BLaER1 treated with 17β-estradiol and CSF1 and Interleukin-3, amounts not matched to agents 10 nM and 100 nM (cell line): ENCODE measurements around the gene DENND6B.

Experiments used
- H3K27ac ChIP-seq, 11 experiments: shearing (Covaris generic); formaldehyde crosslinking; 2 replicates each; pipeline ENCODE4 v1.8.1; 2022
- H3K27me3 ChIP-seq, 11 experiments: shearing (Covaris generic); formaldehyde crosslinking; 2 replicates each; pipeline ENCODE4 v1.8.1; 2022
- H3K36me3 ChIP-seq, 11 experiments: shearing (Covaris generic); formaldehyde crosslinking; 2 replicates each; pipeline ENCODE4 v1.8.1; 2022
- H3K4me1 ChIP-seq, 10 experiments: shearing (Covaris generic); formaldehyde crosslinking; 2 replicates each; pipeline ENCODE4 v1.8.1; 2022
- H3K4me2 ChIP-seq, 11 experiments: shearing (Covaris generic); formaldehyde crosslinking; 2 replicates each; pipeline ENCODE4 v1.8.1; 2022
- H3K4me3 ChIP-seq, 10 experiments: shearing (Covaris generic); formaldehyde crosslinking; 2 replicates each; pipeline ENCODE4 v1.8.1; 2022
- H3K9ac ChIP-seq, 11 experiments: shearing (Covaris generic); formaldehyde crosslinking; 2 replicates each; pipeline ENCODE4 v1.8.1; 2022
- H3K9me3 ChIP-seq, 11 experiments: shearing (Covaris generic); formaldehyde crosslinking; replicated peaks in 1 of 11; 2 replicates each; pipeline ENCODE4 v1.8.1; 2022
- H4K20me1 ChIP-seq, 11 experiments: shearing (Covaris generic); formaldehyde crosslinking; 2 replicates each; pipeline ENCODE4 v1.8.1; 2022
- Cebpa-rat ChIP-seq, 11 experiments: shearing (Covaris generic); IDR thresholded peaks; 2 replicates each; pipeline ENCODE4 v1.8.1; 2022

The DENND6B gene

DNA sequence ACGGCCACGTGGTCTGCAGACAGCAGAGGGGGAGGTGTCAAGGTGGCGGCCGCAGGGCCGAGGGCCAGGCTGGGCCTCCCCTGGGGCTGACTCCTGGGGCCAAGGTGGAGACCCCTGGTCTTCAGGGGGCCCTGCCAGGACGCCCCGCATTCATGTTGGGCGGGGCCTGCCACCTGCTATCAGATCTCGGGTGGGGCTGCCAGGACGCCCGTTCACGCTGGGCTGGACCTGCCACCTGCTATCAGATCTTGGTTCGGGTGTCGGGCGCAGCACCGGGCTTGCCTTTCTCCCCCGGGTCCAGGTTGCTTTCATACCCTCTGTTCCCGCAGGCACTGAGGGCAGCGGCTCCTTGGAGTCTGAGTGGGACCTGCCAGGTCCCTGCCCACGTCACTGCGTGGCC lies 40.5 kb downstream of the DENND6B start:
- TF ChIP-seq Cebpa-rat (IDR thresholded peaks at IDR 0.05): no peak
- no peak overlapping the region for H3K9ac ChIP-seq
- no peak overlapping the region for H3K4me3 ChIP-seq
- H3K4me1 ChIP-seq: peaks cover 0 to 11% (median 9%) of the 10 kb centered on the region in 10 experiments; a peak in 17 of 20 replicates
- peaks cover 87 to 95% (median 92%) of the 10 kb centered on the region in 11 experiments for H3K36me3 ChIP-seq
- no peaks in the 10 kb centered on the region for H3K27me3 ChIP-seq
- H3K27ac ChIP-seq: no peak overlapping the region
- no peak overlapping the region for H3K4me2 ChIP-seq
- no peaks in the 10 kb centered on the region for H3K9me3 ChIP-seq
- H4K20me1 ChIP-seq: peaks cover 66 to 98% (median 85%) of the 10 kb centered on the region in 11 experiments

DNA sequence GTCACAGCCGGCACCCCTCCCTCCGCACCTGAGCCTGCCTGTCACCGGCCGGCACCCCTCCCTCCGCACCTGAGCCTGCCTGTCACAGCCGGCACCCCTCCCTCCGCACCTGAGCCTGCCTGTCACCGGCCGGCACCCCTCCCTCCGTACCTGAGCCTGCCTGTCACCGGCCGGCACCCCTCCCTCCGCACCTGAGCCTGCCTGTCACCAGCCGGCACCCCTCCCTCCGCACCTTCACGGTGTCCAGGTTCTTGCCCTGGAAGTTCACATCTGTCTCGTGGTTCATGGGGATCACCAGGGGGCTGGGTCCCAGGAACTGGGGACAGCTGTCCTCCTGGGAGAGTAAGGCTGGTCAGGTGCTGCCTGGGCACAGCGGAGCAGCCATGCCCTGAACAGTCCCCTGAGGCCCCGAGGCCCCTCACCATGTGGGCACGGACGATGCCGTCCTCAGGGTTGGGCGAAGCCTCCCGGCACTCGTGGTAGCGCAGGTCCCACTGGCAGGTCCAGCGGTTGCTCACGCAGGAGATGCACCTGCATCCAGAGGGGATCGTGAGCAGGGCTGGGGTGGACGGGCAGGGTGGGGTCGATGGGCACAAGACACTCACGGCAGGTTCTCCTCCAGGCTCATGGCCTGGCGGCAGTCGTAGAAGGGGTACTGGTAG lies 41.1 kb downstream of the DENND6B start:
- H3K27me3 ChIP-seq: no peaks in the 10 kb centered on the region
- no peak overlapping the region for H3K4me3 ChIP-seq
- no peak for TF ChIP-seq Cebpa-rat (IDR thresholded peaks at IDR 0.05)
- H3K27ac ChIP-seq: no peak overlapping the region
- no peak overlapping the region for H3K4me2 ChIP-seq
- no peak overlapping the region for H3K9ac ChIP-seq
- H3K9me3 ChIP-seq: no peaks in the 10 kb centered on the region
- peaks cover 0 to 6% (median 3%) of the 10 kb centered on the region in 10 experiments; a peak in 13 of 20 replicates for H3K4me1 ChIP-seq
- peaks cover 60 to 98% (median 85%) of the 10 kb centered on the region in 11 experiments for H4K20me1 ChIP-seq
- peaks cover 88 to 95% (median 92%) of the 10 kb centered on the region in 11 experiments for H3K36me3 ChIP-seq

DNA sequence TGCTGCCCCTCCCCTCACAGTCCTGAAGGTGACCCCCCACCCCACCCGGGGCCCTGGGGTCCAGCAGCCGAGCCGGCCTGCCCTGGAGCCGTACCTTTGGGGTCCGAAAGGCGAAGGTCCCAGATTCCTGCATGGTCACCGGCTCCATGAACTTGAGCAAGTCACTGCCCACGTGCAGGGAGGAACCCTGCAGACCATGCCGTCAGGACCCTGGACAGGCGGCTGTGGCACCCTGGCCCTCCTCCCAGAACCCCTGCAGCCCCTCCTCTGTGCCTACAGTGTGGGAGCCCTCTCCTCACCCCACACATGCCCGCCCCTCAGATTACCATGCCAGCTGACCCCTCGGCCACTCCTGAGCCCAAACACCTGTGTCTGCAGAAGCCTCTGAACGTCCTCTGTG lies 42.3 kb downstream of the DENND6B start:
- no peak for TF ChIP-seq Cebpa-rat (IDR thresholded peaks at IDR 0.05)
- Histone ChIP-seq H3K36me3 (peaks cover 86 to 95% (median 91%) of the 10 kb centered on the region in 11 experiments), H3K9me3 (no peaks in the 10 kb centered on the region)

DNA sequence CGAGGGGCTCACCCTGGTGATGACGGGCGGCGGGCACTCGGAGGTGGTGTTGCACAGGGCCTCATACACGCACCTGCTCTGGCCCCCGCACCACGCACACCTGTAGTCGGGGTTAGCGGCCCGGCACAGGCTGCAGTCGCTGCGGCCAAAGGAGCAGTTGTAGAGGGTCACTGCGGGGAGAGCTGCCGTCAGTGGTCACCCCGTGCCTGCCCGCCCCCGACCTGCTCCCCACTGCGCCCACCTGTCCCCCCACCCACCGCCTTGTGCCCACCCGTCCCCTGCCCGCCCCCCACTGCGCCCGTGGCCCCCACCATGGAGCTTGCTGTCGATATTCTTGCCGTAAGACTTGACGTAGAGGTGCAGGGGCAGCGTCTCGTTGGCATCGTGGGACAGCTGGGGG lies 43.0 kb downstream of the DENND6B start:
- H3K4me2 ChIP-seq: no peak overlapping the region
- H3K27ac ChIP-seq: no peak overlapping the region
- H3K4me1 ChIP-seq: no peaks in the 10 kb centered on the region
- H3K36me3 ChIP-seq: peaks cover 86 to 95% (median 91%) of the 10 kb centered on the region in 11 experiments
- no peak overlapping the region for H3K4me3 ChIP-seq
- H4K20me1 ChIP-seq: peaks cover 53 to 98% (median 79%) of the 10 kb centered on the region in 11 experiments
- TF ChIP-seq Cebpa-rat (IDR thresholded peaks at IDR 0.05): no peak
- H3K9me3 ChIP-seq: no peaks in the 10 kb centered on the region
- H3K9ac ChIP-seq: no peak overlapping the region
- no peaks in the 10 kb centered on the region for H3K27me3 ChIP-seq

More for the DNA sequence above, 42.3 kb downstream of the DENND6B start:
- H3K4me2 ChIP-seq: no peak overlapping the region
- peaks cover 55 to 98% (median 79%) of the 10 kb centered on the region in 11 experiments for H4K20me1 ChIP-seq
- no peak overlapping the region for H3K9ac ChIP-seq
- no peaks in the 10 kb centered on the region for H3K4me1 ChIP-seq
- H3K4me3 ChIP-seq: no peak overlapping the region
- H3K27ac ChIP-seq: no peak overlapping the region
- no peaks in the 10 kb centered on the region for H3K27me3 ChIP-seq

DNA sequence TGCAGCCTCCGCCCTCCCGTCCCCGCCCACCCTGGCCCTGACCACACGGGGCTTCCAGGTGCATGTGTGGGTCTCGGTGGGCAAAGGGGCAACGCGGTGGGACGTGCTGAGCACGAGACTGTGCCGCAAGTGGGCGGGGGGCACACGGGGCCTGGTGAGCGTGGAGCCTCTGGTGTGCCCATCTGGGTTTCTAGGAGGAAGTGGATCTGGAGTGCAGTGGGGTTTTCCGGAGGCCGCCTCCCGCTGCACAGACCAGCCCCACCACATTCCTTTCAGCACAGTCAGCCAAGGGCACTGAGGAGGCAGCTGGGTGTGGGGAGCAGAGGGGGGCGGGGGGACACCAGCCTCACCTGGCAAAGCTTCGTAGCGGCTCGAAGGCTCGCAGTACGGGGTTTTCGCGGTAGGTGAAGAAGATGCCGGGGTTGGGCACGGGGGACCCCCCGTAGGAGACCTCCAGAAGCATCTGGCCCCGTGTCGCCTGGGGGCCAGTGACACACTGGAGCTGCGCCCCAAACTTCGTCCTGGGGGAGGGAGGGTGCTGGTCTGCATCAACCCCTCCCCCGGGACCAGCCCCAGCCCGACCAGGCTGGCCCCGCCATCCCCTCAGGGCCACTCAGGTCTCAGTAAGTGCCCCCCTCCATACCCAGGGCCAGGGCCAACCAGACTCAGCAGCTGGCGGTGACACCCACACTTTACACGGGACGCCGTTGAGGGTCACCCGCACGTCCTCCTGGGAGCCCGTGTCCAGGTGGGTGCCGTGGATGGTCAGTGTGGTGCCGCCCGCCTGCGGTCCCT lies 44.3 kb downstream of the DENND6B start:
- Histone ChIP-seq H3K9ac (no peak overlapping the region), H3K4me3 (no peak overlapping the region), H3K27me3 (no peaks in the 10 kb centered on the region), H3K27ac (no peak overlapping the region), H3K4me2 (no peak overlapping the region), H3K4me1 (no peaks in the 10 kb centered on the region), H3K36me3 (peaks cover 86 to 95% (median 91%) of the 10 kb centered on the region in 11 experiments), H3K9me3 (no peaks in the 10 kb centered on the region), H4K20me1 (peaks cover 51 to 98% (median 78%) of the 10 kb centered on the region in 11 experiments)
- TF ChIP-seq Cebpa-rat (IDR thresholded peaks at IDR 0.05): no peak

DNA sequence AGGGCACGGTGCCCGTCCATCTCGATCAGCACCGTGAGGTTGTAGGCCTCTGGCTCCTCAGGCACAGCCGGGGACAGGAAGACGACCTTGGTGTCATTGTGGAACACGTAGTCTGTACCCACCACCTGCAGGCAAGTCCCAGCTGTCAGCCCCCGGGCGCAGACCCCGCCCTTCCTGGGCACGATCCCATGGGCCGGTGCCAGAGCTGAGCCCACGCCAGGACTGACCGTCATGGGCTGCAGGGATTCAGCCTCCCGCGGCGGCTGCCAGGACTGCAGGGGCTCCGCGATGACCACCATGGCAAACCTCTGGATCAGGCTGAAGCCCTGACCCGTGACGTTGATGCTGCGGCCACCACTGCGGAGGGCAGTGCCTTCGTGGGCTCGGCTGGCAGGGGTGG lies 44.9 kb downstream of the DENND6B start:
- Histone ChIP-seq H3K36me3 (peaks cover 86 to 95% (median 90%) of the 10 kb centered on the region in 11 experiments), H3K27me3 (no peaks in the 10 kb centered on the region), H3K4me1 (no peaks in the 10 kb centered on the region), H3K9ac (no peak overlapping the region), H3K27ac (no peak overlapping the region), H4K20me1 (peaks cover 51 to 98% (median 78%) of the 10 kb centered on the region in 11 experiments), H3K4me2 (no peak overlapping the region), H3K9me3 (no peaks in the 10 kb centered on the region), H3K4me3 (no peak overlapping the region)
- no peak for TF ChIP-seq Cebpa-rat (IDR thresholded peaks at IDR 0.05)

DNA sequence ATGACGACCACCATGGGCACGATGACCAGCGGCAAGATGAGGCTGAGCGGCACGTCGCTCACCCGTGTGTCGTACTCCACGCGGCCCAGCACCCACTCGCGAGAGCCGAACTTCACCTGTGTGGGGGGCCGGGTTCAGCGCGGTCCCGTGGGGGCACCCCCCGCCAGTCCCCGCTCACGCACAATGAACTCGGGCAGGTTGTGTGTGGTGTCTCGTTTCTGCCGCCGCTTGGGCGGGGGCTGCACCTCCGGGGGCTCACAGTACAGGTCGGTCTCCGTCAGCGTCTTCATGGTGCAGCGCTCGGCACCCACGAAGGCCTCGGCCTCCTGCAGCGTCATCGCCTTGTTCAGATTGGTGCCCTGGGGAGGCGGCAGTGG lies 45.4 kb downstream of the DENND6B start:
- no peak overlapping the region for H3K4me2 ChIP-seq
- H3K9ac ChIP-seq: no peak overlapping the region
- no peak for TF ChIP-seq Cebpa-rat (IDR thresholded peaks at IDR 0.05)
- H3K4me3 ChIP-seq: no peak overlapping the region
- 0 out of 22 replicates have a peak, but pooled peaks cover 0 to under 1% (median 0%) of the 10 kb centered on the region in 11 experiments for H3K9me3 ChIP-seq
- H3K27ac ChIP-seq: no peak overlapping the region
- peaks cover 84 to 95% (median 90%) of the 10 kb centered on the region in 11 experiments for H3K36me3 ChIP-seq
- peaks cover 0 to 5% (median 0%) of the 10 kb centered on the region in 10 experiments; a peak in 1 of 20 replicates for H3K4me1 ChIP-seq
- no peaks in the 10 kb centered on the region for H3K27me3 ChIP-seq
- H4K20me1 ChIP-seq: peaks cover 51 to 98% (median 78%) of the 10 kb centered on the region in 11 experiments

DNA sequence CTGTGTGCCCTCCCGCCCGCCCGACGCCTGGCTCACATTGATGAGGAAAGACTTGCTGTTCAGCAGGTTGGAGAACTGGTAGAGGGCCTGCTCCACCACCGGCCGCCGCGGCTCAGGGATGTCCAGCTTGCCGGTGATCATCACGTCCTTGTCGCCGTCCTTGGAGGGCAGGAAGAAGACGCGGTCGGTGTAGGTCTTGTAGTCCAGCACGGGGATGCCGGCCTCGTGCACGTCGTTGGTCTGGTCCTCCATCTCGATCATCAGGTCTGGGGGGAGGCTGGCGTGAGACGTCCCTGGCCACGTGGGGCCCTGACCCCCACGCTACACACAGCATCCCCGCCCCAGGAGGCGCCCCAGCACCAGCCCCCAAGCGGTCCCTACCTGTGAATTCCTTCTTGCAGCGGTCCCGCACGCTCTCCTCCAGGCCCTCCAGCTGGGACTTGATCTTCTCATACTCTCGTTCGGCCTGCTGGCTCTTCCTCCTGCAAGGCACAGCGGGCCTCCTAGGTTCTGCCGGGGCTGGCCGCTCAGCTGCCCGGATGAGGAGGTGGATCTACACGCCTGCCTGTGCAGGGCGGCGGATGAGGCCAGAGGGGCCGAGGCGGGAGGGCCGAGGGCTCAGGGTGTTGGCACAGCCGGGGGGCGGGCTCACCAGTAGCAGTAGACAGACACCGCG lies 46.0 kb downstream of the DENND6B start:
- Histone ChIP-seq H3K9ac (no peak overlapping the region), H4K20me1 (peaks cover 52 to 98% (median 78%) of the 10 kb centered on the region in 11 experiments), H3K27me3 (no peaks in the 10 kb centered on the region), H3K4me1 (peaks cover 1 to 9% (median 2%) of the 10 kb centered on the region in 10 experiments; a peak in 16 of 20 replicates), H3K4me3 (no peak overlapping the region), H3K4me2 (no peak overlapping the region), H3K9me3 (peaks cover 0 to 4% (median 0%) of the 10 kb centered on the region in 11 experiments; a peak in 3 of 22 replicates), H3K36me3 (peaks cover 84 to 95% (median 90%) of the 10 kb centered on the region in 11 experiments), H3K27ac (no peak overlapping the region)
- no peak for TF ChIP-seq Cebpa-rat (IDR thresholded peaks at IDR 0.05)
